Endodermal cell (in vitro differentiated cells): ENCODE data around the gene FTCD. TPM values are rescaled to one million over a fixed set of nuclear protein-coding genes. Genes with fewer than 3 reads are reported as not detected.
"Not testable (repeated sequence)": the region's sequence is repeated elsewhere in the genome, so short reads cannot be mapped to it uniquely, and the experiment has no call there.

ENCODE experiments used
- DNase-seq: peaks from one replicate; pipeline ENCODE4 v3.0.0-alpha.2; 2017
- H3K27ac ChIP-seq: 2 replicates; pipeline ENCODE4 v1.5.1; 2013; ENCODE audit warnings: mild to moderate bottlenecking, low read depth, low read length, moderate library complexity
- H3K27me3 ChIP-seq: 2 replicates; pipeline ENCODE4 v1.6.1; 2013; ENCODE audit warnings: mild to moderate bottlenecking, low read length, moderate library complexity; ENCODE audit not compliant: insufficient read depth, control insufficient read depth, poor library complexity, severe bottlenecking
- H3K36me3 ChIP-seq: 2 replicates; pipeline ENCODE4 v1.7.0; 2013; ENCODE audit warnings: mild to moderate bottlenecking, low read length, moderate library complexity; ENCODE audit not compliant: control insufficient read depth, insufficient read depth
- H3K4me1 ChIP-seq: one replicate; pipeline ENCODE4 v1.7.0; 2013; ENCODE audit warnings: low read length; ENCODE audit not compliant: control insufficient read depth, insufficient read depth
- H3K4me3 ChIP-seq: 2 replicates; pipeline ENCODE4 v1.5.1; 2013; ENCODE audit warnings: mild to moderate bottlenecking, low read length, moderate library complexity
- H3K9ac ChIP-seq: 2 replicates; pipeline ENCODE4 v1.6.1; 2013; ENCODE audit warnings: mild to moderate bottlenecking, low read length, moderate library complexity; ENCODE audit not compliant: poor library complexity, severe bottlenecking; ENCODE audit errors: extremely low read depth
- H3K9me3 ChIP-seq: 2 replicates; pipeline ENCODE4 v1.6.1; 2013; ENCODE audit warnings: mild to moderate bottlenecking, low read length, moderate library complexity; ENCODE audit not compliant: control insufficient read depth
- H3K27ac Mint-ChIP-seq: 2 replicates; pipeline ENCODE4 v1.8.0; 2020; ENCODE audit warnings: mixed read lengths
- H3K27me3 Mint-ChIP-seq: 2 replicates; pipeline ENCODE4 v1.8.0; 2021; ENCODE audit warnings: mild to moderate bottlenecking, mixed read lengths; ENCODE audit not compliant: insufficient read depth
- H3K36me3 Mint-ChIP-seq: 2 replicates; pipeline ENCODE4 v1.8.0; 2020; ENCODE audit warnings: low read depth, mixed read lengths
- H3K4me1 Mint-ChIP-seq: 2 replicates; pipeline ENCODE4 v1.8.0; 2020; ENCODE audit warnings: mixed read lengths
- H3K4me3 Mint-ChIP-seq: 2 replicates; pipeline ENCODE4 v1.8.0; 2020; ENCODE audit warnings: mild to moderate bottlenecking, moderate library complexity, mixed read lengths
- H3K9me3 Mint-ChIP-seq: 2 replicates; pipeline ENCODE4 v1.8.0; 2020; ENCODE audit warnings: mild to moderate bottlenecking, mixed read lengths
- CTCF ChIP-seq: fragments of 200-600 bp; sonication (generic); conservative IDR thresholded peaks from 2 replicates; pipeline ENCODE4 v1.5.0; 2021; ENCODE audit warnings: antibody characterized with exemption, mild to moderate bottlenecking
- WGBS, 2 experiments: methylation state at CpG; one replicate each; pipeline versions ENCODE4 v1.1.5 to v1.1.7; 2013; ENCODE audit warnings: missing lambda C conversion rate in 2 of 2, mixed read lengths in 1 of 2; ENCODE audit not compliant: insufficient coverage in 1 of 2, insufficient read length in 1 of 2; 5-methylcytosine and 5-hydroxymethylcytosine counted together
- total RNA-seq, 2 donors: library from RNA; stranded (reverse); fragmentation: NEBNext Ultra II Directional in 1 of 2; extraction: Animal tissue kit (Norgen Biotek cat#: 25700) in 1 of 2; gene quantifications; 2 replicates in 1 of 2; 3 replicates in 1 of 2; pipeline ENCODE4 v1.2.1, GENCODE V29; 2021

FTCD gene
- total RNA-seq, 2 donors from 2014 or later, result 3.5 to 4.6 TPM

GRCh38 chr21:46108827-46109312, 46.5 kb downstream of the FTCD start:
- 92 to 100% methylated on average over 7 to 9 of the region's 9 CpGs for WGBS, 2 experiments
- H3K27ac Mint-ChIP-seq, result no peak overlapping the region
- Histone ChIP-seq H3K36me3 (peaks cover 68% of the 10 kb centered on the region), H3K4me1 (peaks cover 6% of the 10 kb centered on the region), H3K27ac (no peak overlapping the region), H3K27me3 (no peaks in the 10 kb centered on the region), H3K9me3 (peaks cover 57% of the 10 kb centered on the region), H3K4me3 (peak overlapping the region; percentile 82), H3K9ac (no peak overlapping the region)
- H3K36me3 Mint-ChIP-seq, result peaks cover 60% of the 10 kb centered on the region
- H3K4me3 Mint-ChIP-seq, result no peak overlapping the region
- TF ChIP-seq CTCF, result no peak
- H3K4me1 Mint-ChIP-seq, result peaks cover 9% of the 10 kb centered on the region
- H3K9me3 Mint-ChIP-seq, result peaks cover 39% of the 10 kb centered on the region
- no peaks in the 10 kb centered on the region for H3K27me3 Mint-ChIP-seq
- DNase-seq, result peak; percentile 32

GRCh38 chr21:46107376-46107775, 48.0 kb downstream of the FTCD start:
- H3K9me3 Mint-ChIP-seq, result peaks cover 54% of the 10 kb centered on the region
- WGBS, 2 experiments, result 13 to 15% methylated on average over 1 to 2 of the region's 2 CpGs
- not testable (repeated sequence) for H3K9ac ChIP-seq, H3K4me3 Mint-ChIP-seq, H3K27me3 Mint-ChIP-seq, H3K4me1 Mint-ChIP-seq, H3K4me1 ChIP-seq, H3K27me3 ChIP-seq, H3K27ac ChIP-seq
- H3K4me3 ChIP-seq, result peak overlapping the region; percentile 82
- peak overlapping the region; percentile 72 for H3K27ac Mint-ChIP-seq
- peaks cover 67% of the 10 kb centered on the region for H3K9me3 ChIP-seq
- H3K36me3 Mint-ChIP-seq, result peaks cover 60% of the 10 kb centered on the region
- peaks cover 68% of the 10 kb centered on the region for H3K36me3 ChIP-seq
- DNase-seq, result peak; percentile 39

GRCh38 chr21:46104104-46104503, 51.3 kb downstream of the FTCD start:
- TF ChIP-seq CTCF, result no peak
- no peak for DNase-seq
- H3K4me1 Mint-ChIP-seq, result peaks cover 9% of the 10 kb centered on the region
- Histone ChIP-seq H3K9me3 (peaks cover 84% of the 10 kb centered on the region), H3K27me3 (no peaks in the 10 kb centered on the region), H3K4me1 (peaks cover 6% of the 10 kb centered on the region), H3K9ac (no peak overlapping the region), H3K36me3 (peaks cover 70% of the 10 kb centered on the region), H3K27ac (no peak overlapping the region), H3K4me3 (peak overlapping the region; percentile 82)
- H3K27ac Mint-ChIP-seq, result no peak overlapping the region
- H3K4me3 Mint-ChIP-seq, result no peak overlapping the region
- peaks cover 69% of the 10 kb centered on the region for H3K36me3 Mint-ChIP-seq
- peaks cover 74% of the 10 kb centered on the region for H3K9me3 Mint-ChIP-seq
- no peaks in the 10 kb centered on the region for H3K27me3 Mint-ChIP-seq

- TF ChIP-seq CTCF, result no peak
- WGBS, 2 experiments, result 87 to 92% methylated on average over 3 to 4 of the region's 4 CpGs
- no peak overlapping the region for H3K4me3 Mint-ChIP-seq
- no peak overlapping the region for H3K27ac ChIP-seq
- H3K36me3 ChIP-seq, result peaks cover 49% of the 10 kb centered on the region
- H3K27me3 Mint-ChIP-seq, result peaks cover 3% of the 10 kb centered on the region
- H3K9me3 ChIP-seq, result peaks cover 61% of the 10 kb centered on the region
- no peak for DNase-seq
- H3K9ac ChIP-seq, result no peak overlapping the region
- no peaks in the 10 kb centered on the region for H3K27me3 ChIP-seq
- peaks cover 53% of the 10 kb centered on the region for H3K9me3 Mint-ChIP-seq
- peak overlapping the region; percentile 82 for H3K4me3 ChIP-seq
- no peak overlapping the region for H3K27ac Mint-ChIP-seq
- peaks cover 49% of the 10 kb centered on the region for H3K36me3 Mint-ChIP-seq
- no peaks in the 10 kb centered on the region for H3K4me1 ChIP-seq
- peaks cover 3% of the 10 kb centered on the region for H3K4me1 Mint-ChIP-seq
Observed at GRCh38 chr21:46100906-46101305, 54.5 kb downstream of the FTCD start.
